AG08396 (cell line): ENCODE measurements around the gene KRTAP17-1.

ENCODE experiments used
- DNase-seq: peaks from one replicate; pipeline ENCODE4 v3.0.0; 2012; ENCODE audit warnings: low spot score, mixed read lengths

Gene KRTAP17-1

GRCh38 chr17:41332239-41332638 lies 16.7 kb upstream of the KRTAP17-1 start:
- no peak for DNase-seq

- no peak for DNase-seq
Measured at GRCh38 chr17:41331606-41332005, 16.1 kb upstream of the KRTAP17-1 start.

DNA sequence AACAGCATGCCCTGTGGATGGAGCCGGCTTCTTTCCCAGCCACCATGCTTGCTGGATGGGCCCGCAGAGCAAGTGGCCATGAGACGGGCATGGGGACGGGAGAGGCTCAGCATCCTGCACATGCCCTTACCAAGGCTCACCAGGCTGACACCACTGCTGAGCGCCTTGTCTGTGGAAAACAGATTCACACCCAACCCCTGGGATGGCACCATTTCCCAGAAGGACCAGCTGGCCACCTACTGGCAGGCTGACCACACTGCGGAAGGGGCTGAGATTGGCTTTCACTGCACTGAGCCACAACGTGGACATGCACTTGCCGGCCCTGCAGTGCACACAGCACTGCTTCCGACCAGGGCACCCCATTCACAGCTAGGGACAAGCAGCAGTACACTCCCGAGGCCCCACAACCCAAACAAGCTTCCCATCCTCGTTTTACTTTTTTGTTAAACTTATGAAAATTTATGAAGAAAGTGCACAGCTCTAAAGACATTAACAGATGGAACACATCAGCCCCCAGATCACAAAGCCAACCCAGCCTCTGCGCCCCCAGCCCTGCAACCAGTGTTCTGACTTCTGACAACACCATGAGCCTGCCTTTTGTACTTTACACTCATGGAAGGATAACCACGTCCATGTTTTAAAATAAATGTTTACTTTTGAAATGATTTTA lies 13.9 kb upstream of the KRTAP17-1 start:
- DNase-seq = peak; percentile 71

DNA sequence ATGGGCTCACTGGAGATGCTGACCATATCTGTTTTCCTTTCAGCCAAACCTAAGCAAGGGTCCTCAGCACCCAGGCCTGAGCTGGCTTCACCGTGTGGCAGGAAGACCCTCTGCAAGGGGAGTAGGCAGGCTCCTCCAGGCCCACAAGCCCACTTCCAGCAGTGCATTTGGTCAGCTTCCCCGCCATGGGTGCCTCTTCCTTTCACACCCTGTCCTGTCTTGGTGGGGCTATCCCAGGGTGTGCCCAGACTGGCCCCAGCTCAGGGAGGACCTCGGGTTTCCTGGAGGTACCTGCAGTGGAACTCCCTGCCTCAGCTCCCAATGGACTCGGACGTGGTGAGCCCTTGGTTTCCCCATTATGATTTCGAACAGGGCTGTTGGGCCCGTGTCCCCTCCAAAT lies 12.7 kb upstream of the KRTAP17-1 start:
- no peak for DNase-seq

DNA sequence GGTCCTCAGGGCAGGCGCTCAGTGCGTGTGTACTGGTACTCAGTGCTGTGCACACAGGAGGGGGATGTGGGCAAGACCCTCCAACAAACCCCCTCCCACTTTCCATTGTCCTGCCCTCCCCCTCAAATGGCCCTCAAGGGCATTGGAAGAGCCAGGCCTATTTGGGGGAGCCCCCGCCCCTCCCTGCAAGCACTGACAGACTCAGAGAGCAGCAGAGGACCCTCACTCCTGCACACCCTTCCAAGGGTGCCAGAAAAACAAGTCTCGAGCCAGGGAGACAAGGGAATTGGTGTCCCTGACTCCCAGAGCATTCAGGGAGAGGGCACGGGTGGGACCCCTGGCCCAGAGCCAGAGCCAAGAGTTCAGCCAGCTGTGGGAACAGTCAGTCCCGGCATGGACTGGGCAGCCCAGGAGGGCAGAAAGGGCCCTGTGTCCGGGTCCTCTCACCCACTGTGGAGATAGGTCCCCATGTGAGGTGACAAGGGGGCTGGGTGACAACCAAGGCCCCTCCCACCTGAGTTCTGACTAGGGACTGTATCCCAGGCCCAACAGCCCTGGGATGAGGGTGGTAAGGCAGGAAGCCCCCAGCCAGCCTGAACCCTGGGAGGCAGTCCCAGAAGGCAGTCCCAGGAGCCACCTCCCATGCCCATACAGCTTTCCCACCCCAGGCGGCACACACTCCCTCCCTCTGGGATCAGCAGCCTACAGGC lies 12.1 kb upstream of the KRTAP17-1 start:
- DNase-seq = no peak

DNA sequence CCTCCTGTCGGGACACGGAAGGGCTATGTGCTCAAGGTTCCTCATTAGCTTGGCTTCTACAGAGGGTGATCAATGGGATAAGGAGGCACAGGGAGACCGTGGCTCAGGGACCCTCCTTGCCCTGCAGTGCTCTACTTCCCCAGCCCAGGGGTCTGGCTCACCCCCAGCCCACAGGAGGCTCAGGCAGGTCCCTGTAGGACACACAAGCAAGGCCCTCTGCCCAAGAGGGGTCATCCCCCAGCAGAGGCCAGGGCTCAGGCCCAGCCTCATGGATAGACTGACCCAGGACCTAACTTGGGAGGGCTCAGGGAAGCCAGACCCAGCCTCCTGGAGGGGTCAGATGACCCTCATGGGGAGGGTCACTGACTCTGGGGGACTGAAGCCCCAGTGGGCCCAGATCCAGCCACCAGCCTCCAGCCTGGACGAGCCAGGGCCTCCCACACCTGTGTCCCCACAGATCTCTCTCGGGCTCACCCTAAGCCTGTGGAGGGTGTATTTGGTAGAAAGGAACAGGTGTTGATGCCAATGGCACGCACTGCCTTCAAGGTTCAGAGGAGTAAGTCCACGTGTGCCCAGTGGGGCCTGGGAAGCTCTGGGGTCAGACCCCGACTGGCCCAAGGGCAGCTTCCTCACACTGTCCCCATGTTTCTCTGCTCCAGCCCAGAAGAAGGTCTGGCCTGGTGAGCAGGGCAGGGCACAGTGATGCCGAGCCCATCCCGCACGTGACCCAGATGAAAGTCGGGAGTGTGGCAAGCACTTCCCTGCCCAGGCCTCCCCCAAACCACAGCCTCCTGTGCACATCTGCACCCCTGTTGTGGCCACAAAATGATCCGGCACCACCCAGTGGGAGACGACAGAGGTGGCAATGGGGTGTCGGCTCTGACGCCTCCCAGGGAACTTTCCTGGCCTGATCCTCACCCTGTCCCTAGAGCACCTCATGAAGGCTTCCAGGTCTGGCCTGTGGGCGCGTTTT lies 10.9 kb upstream of the KRTAP17-1 start:
- DNase-seq = no peak

DNA sequence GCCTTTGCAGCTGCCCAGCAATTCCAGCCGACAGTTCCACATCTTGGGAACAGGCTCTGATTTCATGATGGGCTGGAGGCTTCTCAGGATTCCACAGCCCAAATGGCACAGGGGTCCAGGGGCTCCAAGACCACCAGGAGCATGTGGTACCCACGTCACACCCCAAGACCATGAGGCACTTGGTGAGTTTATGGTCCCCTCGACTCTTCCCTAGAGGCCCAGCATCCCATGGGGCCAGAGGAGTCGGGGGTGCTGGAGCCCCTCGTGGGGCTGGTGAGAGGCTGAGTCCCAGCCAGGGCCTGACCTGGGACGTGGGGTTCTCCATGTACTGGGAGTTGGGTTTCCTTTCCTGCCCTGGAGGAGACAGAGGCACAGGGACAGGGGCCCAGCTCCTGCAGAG lies 10.1 kb upstream of the KRTAP17-1 start:
- no peak for DNase-seq

DNA sequence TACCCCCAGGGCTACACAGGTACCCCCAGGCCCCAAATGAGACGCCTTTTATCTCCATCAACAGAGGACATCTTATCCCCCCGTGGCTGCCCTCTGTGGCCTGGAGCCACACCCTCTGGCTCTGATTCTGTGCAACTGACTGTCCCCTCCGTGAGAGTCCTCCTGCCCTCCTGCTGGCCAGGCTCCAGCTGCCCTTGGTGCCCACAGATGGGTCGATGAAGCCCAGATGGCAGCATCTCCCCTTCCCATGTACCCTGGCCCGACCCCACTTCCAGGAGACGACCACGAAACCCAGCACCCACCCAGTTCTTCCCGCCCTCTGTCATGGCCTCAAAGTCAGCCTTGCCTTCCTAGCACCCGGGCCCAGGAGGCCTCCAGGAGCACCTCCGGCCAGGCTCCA lies 9.6 kb upstream of the KRTAP17-1 start:
- DNase-seq = no peak

DNA sequence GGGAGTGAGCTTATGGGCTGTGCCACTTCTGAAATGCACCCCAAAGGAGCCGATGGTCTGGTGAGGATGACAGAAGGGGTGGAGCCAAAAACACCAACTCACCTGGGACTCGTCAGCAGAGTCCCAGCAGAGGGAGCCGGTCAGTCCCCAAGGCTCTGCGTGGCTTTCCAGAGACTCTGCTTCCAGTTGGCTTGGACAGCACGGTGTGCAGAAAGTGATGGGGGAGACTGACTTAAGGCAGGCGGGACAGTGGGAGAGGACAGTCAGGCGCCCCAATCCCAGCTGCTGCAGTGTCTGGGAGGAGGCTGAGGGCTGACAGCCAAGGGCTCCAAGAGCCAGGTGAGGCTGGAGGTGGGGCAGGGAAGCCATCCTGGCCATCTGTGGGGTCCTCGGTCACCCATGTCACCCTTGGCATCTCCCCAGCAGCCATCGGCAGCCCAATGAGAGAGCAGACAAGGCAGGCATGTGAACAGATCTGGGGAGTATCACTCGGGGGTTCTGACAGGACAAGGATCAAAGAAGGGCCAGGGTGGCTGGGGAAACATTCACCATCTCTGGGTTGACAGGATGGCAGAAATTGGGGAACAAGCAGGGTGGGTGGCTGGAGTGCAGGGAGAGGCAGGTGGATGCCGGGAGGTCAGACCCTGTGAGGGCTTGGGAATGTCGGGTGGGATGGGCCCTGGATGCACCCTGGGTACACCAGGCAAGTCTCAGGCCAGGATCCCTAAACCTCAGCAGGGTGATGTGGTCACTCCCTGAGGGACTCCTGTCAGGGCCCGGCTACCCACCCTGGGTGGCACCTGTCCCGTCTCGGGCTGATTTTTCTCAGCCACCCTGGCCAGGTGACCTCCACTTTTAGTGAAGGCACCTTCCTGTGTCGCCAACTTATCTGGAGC lies 8.9 kb upstream of the KRTAP17-1 start:
- no peak for DNase-seq

DNA sequence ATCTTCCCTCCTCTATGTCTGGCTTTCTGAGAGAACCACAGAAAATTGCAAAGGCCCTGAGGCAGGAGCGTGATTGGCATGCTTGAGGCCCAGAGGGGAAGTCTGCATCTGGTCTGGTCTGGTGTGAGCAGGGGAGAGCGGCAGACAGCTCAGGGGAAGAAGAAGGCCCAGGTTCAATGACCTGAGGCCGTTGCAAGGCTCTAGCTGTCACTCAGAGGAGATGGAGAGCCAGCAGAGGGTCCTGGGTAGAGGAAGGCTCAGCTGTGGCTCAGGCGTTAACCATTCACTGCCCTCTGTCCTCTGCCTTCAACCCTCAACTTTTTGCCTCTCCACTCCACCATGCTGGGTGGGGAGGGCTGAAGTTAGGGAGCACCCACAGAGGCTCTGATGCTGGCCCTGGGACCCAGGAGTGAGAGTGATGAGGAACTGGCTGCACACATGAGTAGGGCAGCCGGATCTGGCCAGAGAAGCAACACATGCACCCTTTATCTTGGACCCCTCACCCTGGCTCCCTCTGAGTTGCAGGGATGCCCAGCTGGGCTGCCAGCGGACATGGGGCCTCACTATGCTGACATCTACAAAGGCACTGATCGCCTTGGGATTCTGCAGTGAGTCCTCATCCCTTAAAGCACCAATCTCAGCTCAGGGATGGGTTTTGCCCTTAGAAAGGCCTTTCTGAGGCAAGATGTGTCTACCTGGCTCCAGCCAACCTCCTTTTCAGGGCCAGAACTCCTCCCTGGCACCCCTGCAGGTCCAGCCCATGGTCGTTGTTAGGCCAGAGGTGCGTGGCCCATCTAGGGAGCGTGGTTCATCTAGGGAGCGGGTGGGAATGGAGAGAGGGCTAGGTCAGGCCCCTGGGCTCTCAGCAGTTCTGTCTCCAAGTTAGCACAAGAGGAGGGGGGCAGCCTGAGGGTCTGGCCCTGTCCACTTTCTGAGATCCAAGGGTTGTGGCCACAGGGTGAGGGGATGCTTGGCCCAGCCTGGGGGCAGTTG lies 7.7 kb upstream of the KRTAP17-1 start:
- no peak for DNase-seq

GRCh38 chr17:41322094-41322902 lies 6.8 kb upstream of the KRTAP17-1 start:
- peak; percentile 55 for DNase-seq

- DNase-seq = no peak
Measured at GRCh38 chr17:41318231-41318630, 2.7 kb upstream of the KRTAP17-1 start.

- DNase-seq = no peak
Measured at GRCh38 chr17:41315814-41316445, 420 bp upstream of the KRTAP17-1 start.

DNA sequence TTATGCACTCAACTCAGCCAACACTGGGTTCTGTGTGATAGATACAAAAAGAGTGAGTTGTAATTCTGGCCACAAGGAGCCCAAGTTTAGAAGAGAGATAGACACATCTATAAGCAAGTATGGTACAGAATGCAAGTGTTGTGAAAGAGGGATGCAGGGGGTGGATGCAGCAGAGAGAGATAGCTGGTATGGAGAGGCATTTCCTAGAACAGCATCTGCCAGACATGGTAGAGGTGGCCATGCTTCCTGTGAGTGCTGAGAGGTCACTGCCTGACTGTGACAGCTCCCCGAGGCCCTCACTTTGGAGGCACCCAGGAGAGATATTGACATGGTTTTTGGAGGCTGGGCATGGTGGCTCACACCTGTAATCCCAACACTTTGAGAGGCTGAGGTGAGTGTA lies 4.4 kb downstream of the KRTAP17-1 start:
- DNase-seq = no peak

DNA sequence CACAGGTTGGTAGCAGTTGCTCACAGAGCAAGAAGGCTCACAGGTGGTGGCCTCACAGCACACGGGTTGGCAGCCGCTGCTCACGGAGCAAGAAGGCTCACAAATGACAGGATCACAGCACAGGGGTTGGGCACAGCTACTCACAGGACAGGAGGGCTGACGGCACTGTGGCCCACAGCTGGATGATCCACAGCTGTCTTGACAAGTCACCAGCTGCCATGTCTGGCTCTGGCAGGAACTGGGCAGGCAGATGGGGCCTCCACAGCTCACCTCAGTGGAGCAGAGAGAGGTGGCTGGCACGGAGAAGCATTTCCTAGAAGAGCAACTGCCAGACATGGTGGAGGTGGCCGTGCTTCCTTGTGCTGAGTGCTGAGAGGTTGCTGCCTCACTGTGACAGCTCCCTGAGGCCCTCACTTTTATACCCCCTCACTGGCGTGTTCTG lies 6.6 kb downstream of the KRTAP17-1 start, which contains the start of gene KRTAP16-1:
TSS of gene KRTAP16-1 (minus strand) at position 392 of the 442 bp plus-strand sequence. CDS start at position 336, 56 bp downstream.
- no peak for DNase-seq

DNA sequence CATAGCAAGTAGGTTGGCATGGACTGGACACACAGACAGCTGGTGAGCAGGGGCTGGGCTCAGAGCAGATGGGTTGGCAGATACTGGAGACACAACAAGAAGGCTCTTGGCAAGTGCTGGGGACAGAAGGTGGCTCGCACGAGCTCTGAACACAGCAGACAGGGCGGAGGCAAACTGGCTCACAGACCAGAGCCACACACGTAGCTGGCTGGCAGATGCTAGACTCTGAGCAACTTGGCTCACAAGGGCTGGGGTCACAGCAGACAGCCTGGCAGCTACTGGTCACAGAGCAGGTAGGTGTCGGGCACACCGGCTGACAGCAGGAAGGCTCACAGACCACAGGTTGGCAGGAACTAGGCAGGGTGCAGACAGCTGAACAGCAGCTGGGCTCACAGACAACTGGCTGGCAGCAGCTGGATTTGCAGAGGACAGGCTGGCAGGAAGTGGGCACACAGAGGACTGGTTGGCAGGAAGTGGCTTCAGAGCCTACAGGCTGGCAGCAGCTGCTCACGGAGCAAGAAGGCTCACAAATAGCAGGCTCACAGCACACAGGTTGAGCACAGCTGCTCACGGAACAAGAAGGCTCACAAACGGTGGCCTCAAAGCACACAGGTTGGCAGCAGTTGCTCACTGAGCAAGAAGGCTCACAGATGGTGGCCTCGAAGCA lies 7.1 kb downstream of the KRTAP17-1 start:
- no peak for DNase-seq

- no peak for DNase-seq
Measured at GRCh38 chr17:41307647-41308046, 7.9 kb downstream of the KRTAP17-1 start.

DNA sequence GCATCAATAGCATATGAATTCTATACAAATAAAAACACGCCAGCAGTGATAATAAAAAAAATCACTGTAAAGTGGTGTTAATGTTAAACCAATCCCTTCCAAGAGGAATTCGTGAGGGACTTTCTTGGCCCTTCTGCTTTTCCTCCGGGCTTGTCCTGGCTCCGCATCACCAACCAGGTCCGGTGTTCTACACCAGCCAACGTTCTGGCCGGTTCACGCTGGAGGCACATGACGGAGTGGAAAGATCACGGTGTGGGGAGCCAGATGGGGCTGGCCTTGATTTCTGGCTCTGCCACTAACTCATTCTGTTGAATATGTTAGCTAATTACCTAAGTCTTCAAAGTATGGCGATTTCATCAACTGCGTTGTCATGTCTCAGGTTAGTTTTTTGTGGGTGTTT lies 11.4 kb downstream of the KRTAP17-1 start:
- DNase-seq = no peak
